HG03378 (cell line): ENCODE measurements around the gene LYPLAL1.
"Not testable (repeated sequence)": the region's sequence is repeated elsewhere in the genome, so short reads cannot be mapped to it uniquely, and the experiment has no call there.

Experiments
- ATAC-seq: cut with Tn5 transposase; IDR thresholded peaks from one replicate; pipeline ENCODE4 v1.9.1; 2021; ENCODE audit warnings: mild to moderate bottlenecking, moderate library complexity; ENCODE audit not compliant: unreplicated experiment

LYPLAL1 gene

DNA sequence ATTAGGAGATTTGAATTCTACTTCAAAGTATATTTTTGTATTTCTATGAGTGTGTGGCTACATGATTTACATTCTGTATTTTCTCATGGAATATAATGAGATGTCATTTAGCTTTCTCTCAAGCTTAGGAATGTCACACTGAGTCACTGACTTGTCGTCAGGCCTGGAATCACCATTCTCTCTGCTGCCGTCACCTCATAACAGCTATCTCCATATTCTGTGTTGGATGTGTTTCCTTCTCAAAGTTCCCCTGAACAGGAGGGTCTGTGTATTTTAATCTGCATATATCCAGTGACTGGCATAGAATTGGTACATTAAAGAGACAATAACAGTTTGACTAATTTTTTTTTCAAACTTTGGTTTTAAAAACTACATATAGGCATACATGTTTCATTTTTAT is 35.9 kb downstream of the LYPLAL1 start:
- ATAC-seq, result no peak

DNA sequence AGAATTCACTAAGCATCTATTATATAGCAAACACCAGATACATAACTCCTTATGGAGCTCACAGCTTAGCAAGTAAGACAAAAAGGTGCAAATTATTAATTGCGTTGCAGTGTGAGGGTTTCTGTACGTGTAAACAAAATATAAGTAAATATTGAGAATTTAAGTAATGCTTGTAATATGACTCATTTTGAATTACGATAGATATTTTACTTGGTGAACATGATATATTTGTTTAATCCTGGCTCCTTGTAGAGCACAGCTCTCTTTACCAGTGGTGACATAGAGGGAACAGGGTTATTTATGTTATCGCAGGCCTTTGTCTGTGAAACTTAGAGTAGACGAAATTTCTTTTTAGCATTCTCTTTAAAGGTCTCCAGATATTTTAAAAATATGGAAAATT is 36.4 kb downstream of the LYPLAL1 start:
- no peak for ATAC-seq

- ATAC-seq, result no peak
Observed at GRCh38 chr1:219215477-219215876, 41.8 kb downstream of the LYPLAL1 start.

DNA sequence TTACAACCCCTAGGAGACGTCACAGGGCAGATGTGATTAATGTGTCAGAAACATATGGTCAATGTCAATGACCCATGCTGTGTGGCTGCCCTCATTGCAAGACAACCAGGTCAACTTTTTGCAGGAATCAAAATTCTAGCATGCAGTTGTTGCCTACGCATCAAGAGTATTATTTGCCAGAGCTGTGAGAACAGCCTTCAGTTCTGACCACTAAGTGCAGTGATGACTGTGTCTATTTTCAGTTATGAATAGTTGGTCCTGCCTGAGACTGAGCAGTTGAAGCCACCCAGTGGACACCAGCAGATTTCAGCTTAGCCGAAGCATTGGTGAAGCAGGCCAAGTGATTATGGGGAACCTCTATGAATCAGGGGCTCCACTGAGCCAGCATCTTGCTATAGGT is 47.3 kb downstream of the LYPLAL1 start:
- ATAC-seq, result peak; percentile 98

DNA sequence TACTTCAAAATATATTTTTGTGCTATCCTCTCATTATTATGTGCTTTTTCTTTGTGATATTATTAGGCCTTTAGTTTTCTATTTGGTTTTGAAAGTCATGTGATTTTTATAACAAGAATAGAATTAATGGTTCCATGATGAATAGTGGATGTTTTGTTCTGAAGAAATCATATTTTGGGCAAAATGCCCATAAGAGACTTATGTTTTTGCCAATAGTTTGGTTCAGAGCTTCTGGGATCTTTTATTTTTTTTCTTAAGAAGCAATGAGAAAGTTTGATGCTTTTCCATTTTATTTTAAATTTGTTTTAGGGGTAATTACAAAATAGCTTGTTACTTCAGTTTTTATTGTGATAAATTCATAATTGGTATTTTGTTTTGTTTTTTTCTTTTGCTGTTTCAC is 49.8 kb downstream of the LYPLAL1 start:
- no peak for ATAC-seq

DNA sequence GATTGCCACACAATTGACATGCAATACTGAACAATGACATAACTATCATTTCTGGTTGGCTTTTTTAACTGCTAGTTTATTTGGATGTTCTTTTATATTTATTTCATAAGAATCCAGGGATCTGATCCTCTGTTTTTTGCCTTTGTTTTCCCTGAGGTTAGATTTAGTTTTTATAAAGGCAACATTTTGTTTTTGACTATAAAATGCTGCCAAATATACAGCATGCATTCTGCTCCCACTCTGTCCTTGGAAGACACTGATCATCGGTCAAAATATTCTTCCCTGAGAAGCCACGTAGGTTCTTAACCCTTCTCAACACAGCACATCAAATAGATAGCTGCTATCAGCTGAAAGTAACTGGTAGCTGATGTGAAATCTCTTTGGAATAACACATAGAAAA is 52.5 kb downstream of the LYPLAL1 start:
- ATAC-seq, result no peak

DNA sequence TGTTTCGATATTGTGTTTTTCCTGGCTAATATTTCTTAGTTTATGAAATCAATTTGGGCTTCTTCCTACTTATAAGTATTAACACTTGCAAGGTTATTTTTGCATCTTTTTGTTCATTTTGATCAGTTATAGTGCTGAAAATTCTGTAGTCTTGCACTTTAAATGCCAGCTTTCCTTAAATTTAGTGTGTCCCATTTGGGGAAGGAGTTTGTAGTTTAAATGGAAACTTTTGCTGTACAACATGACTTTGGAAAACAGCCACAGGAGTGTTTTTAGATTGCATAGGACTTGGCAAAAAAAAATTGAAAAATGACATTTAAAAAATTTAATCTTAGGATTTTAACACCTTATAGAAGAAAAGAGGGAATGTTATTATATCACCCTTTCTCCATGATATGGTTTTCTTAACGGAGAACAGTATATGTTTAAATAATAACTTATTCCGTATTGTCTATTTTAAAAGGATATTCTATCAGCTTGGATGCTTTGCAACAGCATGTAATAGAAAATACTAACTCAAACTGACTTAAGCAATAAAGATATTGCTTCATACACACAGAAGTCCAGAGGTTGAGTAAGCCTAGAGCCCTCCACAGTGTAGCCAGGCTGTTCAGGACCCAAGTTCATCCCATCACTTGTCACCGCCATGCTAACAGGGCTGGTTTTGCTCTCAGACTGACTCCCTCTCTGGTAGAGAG is 53.8 kb downstream of the LYPLAL1 start:
- ATAC-seq, result no peak

DNA sequence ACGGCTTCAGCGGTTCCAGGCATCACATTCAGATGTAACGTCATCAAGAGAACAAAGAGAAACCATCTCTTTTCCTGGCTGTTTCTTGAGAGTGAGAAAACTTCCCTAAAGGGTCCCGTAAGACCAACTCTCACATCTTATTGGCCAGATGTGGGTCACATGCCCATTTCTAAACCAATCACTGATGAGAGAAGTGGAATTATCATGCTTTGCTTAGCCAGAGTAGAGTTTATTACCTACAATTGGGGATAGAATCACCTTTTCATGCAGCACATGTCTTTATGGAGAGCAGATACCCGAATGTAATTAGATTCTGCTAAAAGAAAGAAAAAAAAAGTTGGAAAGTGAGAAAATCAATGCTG is 54.4 kb downstream of the LYPLAL1 start:
- no peak for ATAC-seq

GRCh38 chr1:219232890-219233289 is 59.2 kb downstream of the LYPLAL1 start:
- ATAC-seq, result no peak

GRCh38 chr1:219235903-219236481 is 62.3 kb downstream of the LYPLAL1 start:
- ATAC-seq, result no peak

DNA sequence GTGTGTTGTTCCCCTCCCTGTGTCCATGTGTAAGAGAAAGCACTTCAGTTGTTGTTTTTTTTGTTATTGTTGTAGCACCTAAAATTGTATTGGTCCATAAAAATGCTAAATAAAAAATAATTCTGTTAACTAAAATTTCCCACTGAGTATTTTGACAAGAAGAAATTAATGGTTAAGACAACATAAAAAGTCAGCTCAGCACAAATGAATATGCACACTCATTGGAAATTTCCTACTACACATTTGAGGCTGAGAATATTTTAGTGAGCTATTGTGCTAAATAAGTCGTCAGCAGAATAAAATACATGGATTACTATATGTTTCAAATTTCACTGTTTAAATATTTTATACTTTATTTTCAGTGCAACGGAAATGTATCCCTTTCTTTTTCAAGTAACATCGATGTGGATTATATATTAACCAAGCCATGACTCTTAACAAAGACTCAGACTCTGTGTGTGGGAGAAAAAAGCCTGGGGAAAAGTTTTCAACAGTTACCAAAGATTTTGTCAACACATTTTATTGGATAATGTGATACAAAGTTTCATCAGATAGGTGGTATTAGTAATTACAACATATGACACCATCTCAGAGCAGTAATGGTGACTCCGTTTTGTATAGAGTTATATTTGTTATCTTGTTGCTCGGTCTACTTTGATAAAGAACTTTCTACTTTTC is 63.4 kb downstream of the LYPLAL1 start:
- no peak for ATAC-seq

DNA sequence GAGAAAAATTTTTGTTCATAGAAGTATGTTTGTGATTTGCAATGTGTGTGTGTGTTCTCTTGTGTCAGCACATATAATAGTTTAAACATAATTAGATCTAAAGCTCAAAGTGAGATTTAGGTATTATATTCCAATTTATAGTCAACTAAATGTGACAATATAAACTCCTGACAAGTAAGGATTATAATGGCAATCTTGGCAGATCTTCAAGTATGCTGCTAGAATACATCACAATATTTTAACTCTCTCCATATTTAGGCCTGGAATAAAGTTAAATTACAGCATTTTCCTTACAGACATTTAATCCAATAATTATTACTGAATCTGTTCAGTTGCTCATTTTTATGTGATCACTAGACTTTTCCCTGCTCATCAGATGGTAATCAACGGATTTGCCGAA is 65.8 kb downstream of the LYPLAL1 start:
- no peak for ATAC-seq

- ATAC-seq, result no peak
Observed at GRCh38 chr1:219244864-219245263, 71.2 kb downstream of the LYPLAL1 start.

DNA sequence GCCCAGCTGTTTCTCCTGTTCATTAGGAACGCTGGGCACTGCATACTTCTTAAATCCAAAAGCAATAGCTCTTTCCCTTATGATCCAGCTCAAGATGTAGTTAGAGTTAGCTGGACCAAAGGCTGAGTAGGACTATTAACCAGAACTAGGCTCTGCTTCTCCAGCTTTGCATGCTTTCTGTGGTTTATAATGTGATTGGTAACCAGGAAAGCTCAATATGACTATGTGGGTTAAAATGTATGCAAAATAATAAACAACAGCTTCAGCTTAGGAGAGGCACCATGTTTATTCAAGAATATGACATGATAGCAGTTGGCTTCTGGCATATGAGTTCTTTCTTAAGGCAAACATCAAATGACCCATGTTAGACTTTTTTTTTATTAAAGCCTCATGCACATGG is 73.8 kb downstream of the LYPLAL1 start:
- ATAC-seq, result no peak

DNA sequence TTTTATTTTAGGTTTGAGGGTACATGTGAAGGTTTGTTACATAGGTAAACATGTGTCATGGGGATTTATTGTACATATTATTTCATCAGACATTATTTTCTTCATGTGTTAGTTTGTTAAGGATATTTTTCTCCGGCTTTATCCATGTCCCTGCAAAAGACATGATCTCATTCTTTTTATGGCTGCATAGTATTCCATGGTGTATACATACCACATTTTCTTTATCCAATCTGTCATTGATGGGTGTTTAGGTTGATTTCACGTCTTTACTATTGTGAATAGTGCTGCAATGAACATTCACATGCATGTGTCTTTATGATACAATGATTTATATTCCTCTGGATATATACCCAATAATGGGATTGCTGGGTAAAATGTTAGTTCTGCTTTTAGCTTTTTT is 76.8 kb downstream of the LYPLAL1 start:
- ATAC-seq, result not testable (repeated sequence)

DNA sequence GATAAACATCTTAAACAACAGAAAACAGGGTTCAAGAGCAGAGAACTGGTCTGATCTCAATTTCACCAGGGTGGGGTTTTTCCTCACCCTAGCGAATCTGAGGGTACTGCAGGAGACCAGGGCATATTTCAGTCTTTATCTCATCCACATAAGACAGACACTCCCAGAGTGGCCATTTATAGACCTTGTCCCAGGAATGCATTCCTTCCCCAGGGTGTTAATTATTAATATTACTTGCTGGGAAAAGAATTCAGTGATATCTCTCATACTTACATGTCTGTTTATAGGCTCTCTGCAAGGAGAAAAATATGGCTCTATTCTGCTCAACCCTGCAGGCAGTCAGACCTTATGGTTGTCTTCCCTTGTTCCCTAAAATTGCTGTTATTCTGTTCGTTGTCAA is 84.1 kb downstream of the LYPLAL1 start:
- no peak for ATAC-seq

- ATAC-seq, result no peak
Observed at GRCh38 chr1:219261454-219261853, 87.8 kb downstream of the LYPLAL1 start.
